ENCODE measurements around the gene NMNAT2. TPM values are rescaled to one million over a fixed set of nuclear protein-coding genes. Genes with fewer than 3 reads are reported as not detected.

The NMNAT2 gene
- total RNA-seq, 1 experiment from 2014 or later = 11.4 TPM

- no peaks in the 10 kb centered on the region for H3K79me2 ChIP-seq (ENCODE audit: insufficient read depth, low read length)
- H3T11ph ChIP-seq (ENCODE audit: low read length) = no peak overlapping the region
- H4K20me1 ChIP-seq (ENCODE audit: control insufficient read depth, insufficient read depth, insufficient read length) = no peaks in the 10 kb centered on the region
- H3K4me1 ChIP-seq (ENCODE audit: insufficient read depth, low read length) = no peaks in the 10 kb centered on the region
- H2AK5ac ChIP-seq (ENCODE audit: insufficient read length, low read length) = no peak overlapping the region
- H3K36me3 Mint-ChIP-seq (ENCODE audit: insufficient read depth in 1 of 3, low read depth in 3 of 3) = peaks cover 1 to 12% (median 2%) of the 10 kb centered on the region in 3 experiments; a peak in 4 of 7 replicates
- no peak overlapping the region for H3K4me3 Mint-ChIP-seq
- H4K8ac ChIP-seq (replicated peaks; ENCODE audit: insufficient read length, low read depth, low read length) = no peak overlapping the region
- H2BK15ac ChIP-seq (ENCODE audit: low read depth, low read length) = no peak overlapping the region
- no peak overlapping the region for H3K27ac Mint-ChIP-seq
- H3K27me3 Mint-ChIP-seq (ENCODE audit: low read depth) = peaks cover 2% of the 10 kb centered on the region; the same call in 1 of the 2 replicates
- H3K4ac ChIP-seq (ENCODE audit: low read depth, low read length) = no peak overlapping the region
- peaks cover 2 to 4% of the 10 kb centered on the region in 2 experiments; a peak in 2 of 4 replicates for H3K4me1 Mint-ChIP-seq
- H3K23me2 ChIP-seq (ENCODE audit: insufficient read length, low read depth, low read length, poor library complexity, severe bottlenecking) = no peaks in the 10 kb centered on the region
- H3K9ac ChIP-seq (ENCODE audit: extremely low read depth, insufficient read length, low read length) = no peak overlapping the region
- H2BK120ac ChIP-seq (ENCODE audit: low read depth, low read length, poor library complexity, severe bottlenecking) = no peak overlapping the region
- H3K14ac ChIP-seq (ENCODE audit: insufficient read depth, low read length) = no peak overlapping the region
- H2BK5ac ChIP-seq (ENCODE audit: insufficient read length, low read length) = no peak overlapping the region
- H3K9me3 Mint-ChIP-seq = no peaks in the 10 kb centered on the region; a peak in 2 of 5 replicates
- no peak overlapping the region for H2BK12ac ChIP-seq (ENCODE audit: insufficient read length, low read depth, low read length)
- no peak overlapping the region for H2BK20ac ChIP-seq (ENCODE audit: low read depth, low read length, poor library complexity, severe bottlenecking)
- TF ChIP-seq, protein P1, sequence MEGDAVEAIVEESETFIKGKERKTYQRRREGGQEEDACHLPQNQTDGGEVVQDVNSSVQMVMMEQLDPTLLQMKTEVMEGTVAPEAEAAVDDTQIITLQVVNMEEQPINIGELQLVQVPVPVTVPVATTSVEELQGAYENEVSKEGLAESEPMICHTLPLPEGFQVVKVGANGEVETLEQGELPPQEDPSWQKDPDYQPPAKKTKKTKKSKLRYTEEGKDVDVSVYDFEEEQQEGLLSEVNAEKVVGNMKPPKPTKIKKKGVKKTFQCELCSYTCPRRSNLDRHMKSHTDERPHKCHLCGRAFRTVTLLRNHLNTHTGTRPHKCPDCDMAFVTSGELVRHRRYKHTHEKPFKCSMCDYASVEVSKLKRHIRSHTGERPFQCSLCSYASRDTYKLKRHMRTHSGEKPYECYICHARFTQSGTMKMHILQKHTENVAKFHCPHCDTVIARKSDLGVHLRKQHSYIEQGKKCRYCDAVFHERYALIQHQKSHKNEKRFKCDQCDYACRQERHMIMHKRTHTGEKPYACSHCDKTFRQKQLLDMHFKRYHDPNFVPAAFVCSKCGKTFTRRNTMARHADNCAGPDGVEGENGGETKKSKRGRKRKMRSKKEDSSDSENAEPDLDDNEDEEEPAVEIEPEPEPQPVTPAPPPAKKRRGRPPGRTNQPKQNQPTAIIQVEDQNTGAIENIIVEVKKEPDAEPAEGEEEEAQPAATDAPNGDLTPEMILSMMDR (conservative IDR thresholded peaks at IDR 0.05) = no peak
- no peak overlapping the region for H2AFZ ChIP-seq (ENCODE audit: low read length)
- no peak overlapping the region for H3K4me2 ChIP-seq (ENCODE audit: insufficient read depth, insufficient read length, low read length)
- no peaks in the 10 kb centered on the region for H3K27me3 ChIP-seq (ENCODE audit: insufficient read depth, low read length)
- no peaks in the 10 kb centered on the region for H3K79me1 ChIP-seq (ENCODE audit: insufficient read depth, low read depth, low read length, poor library complexity, severe bottlenecking)
- no peak for DNase-seq
- H4K5ac ChIP-seq (ENCODE audit: insufficient read length, low read depth, low read length) = no peak overlapping the region
- H3K56ac ChIP-seq (ENCODE audit: insufficient read length, low read depth, low read length) = no peak overlapping the region
- H3K9me3 ChIP-seq (ENCODE audit: control insufficient read depth, low read depth, low read length) = no peaks in the 10 kb centered on the region
- no peak overlapping the region for H3K23ac ChIP-seq (ENCODE audit: insufficient read length, low read depth, low read length)
- no peak overlapping the region for H3K18ac ChIP-seq (ENCODE audit: insufficient read length, low read depth, low read length)
- no CpG with 5 or more reads among the region's 4 CpGs for WGBS (ENCODE audit: extremely low coverage, insufficient read length, low lambda C conversion rate)
- H3K27ac ChIP-seq (ENCODE audit: insufficient read length, low read depth, low read length) = no peak overlapping the region
- no peak overlapping the region for H4K91ac ChIP-seq (ENCODE audit: insufficient read length, low read depth, low read length)
These were observed 57.1 kb downstream of the NMNAT2 start for GRCh38 chr1:183361081-183361480.
